ENCODE results near the gene RTP3. TPM values are rescaled to one million over a fixed set of nuclear protein-coding genes. Genes with fewer than 3 reads are reported as not detected.
"Not testable (repeated sequence)": the region's sequence is repeated elsewhere in the genome, so short reads cannot be mapped to it uniquely, and the experiment has no call there.

The RTP3 gene
- total RNA-seq, 1 experiment from 2014 or later: not detected

GRCh38 chr3:46491089-46492070 lies 6.4 kb upstream of the RTP3 start:
- DNase-seq (ENCODE audit: low read depth): no peak

GRCh38 chr3:46492890-46493547 lies 4.8 kb upstream of the RTP3 start:
- DNase-seq (ENCODE audit: low read depth): no peak

GRCh38 chr3:46494491-46494890 lies 3.3 kb upstream of the RTP3 start:
- DNase-seq (ENCODE audit: low read depth): not testable (repeated sequence)

GRCh38 chr3:46495901-46496456 lies 1.8 kb upstream of the RTP3 start:
- peak; percentile 41 for DNase-seq (ENCODE audit: low read depth)

- peak; percentile 21 for DNase-seq (ENCODE audit: low read depth)
Observed at GRCh38 chr3:46496746-46497555, 825 bp upstream of the RTP3 start.

GRCh38 chr3:46498916-46499519 lies 1.2 kb downstream of the RTP3 start:
- DNase-seq (ENCODE audit: low read depth): no peak

GRCh38 chr3:46500656-46501635 lies 3.2 kb downstream of the RTP3 start:
- DNase-seq (ENCODE audit: low read depth): peak; percentile 35

- DNase-seq (ENCODE audit: low read depth): no peak
Observed at GRCh38 chr3:46501702-46502101, 3.9 kb downstream of the RTP3 start.

GRCh38 chr3:46503200-46503874 lies 5.6 kb downstream of the RTP3 start:
- no peak for DNase-seq (ENCODE audit: low read depth)

GRCh38 chr3:46504789-46505188 lies 7.0 kb downstream of the RTP3 start:
- DNase-seq (ENCODE audit: low read depth): no peak

GRCh38 chr3:46505953-46506352 lies 8.2 kb downstream of the RTP3 start:
- DNase-seq (ENCODE audit: low read depth): no peak

GRCh38 chr3:46506526-46506925 lies 8.8 kb downstream of the RTP3 start:
- DNase-seq (ENCODE audit: low read depth): no peak

- DNase-seq (ENCODE audit: low read depth): no peak
Observed at GRCh38 chr3:46508850-46509591, 11.2 kb downstream of the RTP3 start.

- no peak for DNase-seq (ENCODE audit: low read depth)
Observed at GRCh38 chr3:46509661-46510187, 11.9 kb downstream of the RTP3 start.

GRCh38 chr3:46512191-46512749 lies 14.5 kb downstream of the RTP3 start:
- no peak for DNase-seq (ENCODE audit: low read depth)

- DNase-seq (ENCODE audit: low read depth): no peak
Observed at GRCh38 chr3:46516521-46516920, 18.7 kb downstream of the RTP3 start.

GRCh38 chr3:46517016-46517783 lies 19.4 kb downstream of the RTP3 start:
- peak; percentile 78 for DNase-seq (ENCODE audit: low read depth)

Data from Daoy (cell line).